Common myeloid progenitor, CD34-positive (primary cell): Measurements from ENCODE around the gene CLIC3. TPM values are rescaled to one million over a fixed set of nuclear protein-coding genes. Genes with fewer than 3 reads are reported as not detected.
A peak's percentile ranks its signal among the peaks of the same experiment; 100 is the strongest.

ENCODE experiments used
- CTCF ChIA-PET: fragments of 350-600 bp; sonication (Branson Sonifier 250); formaldehyde crosslinking; loops from one replicate; lab custom pipeline; 2021; ENCODE audit warnings: antibody characterized with exemption; lab: Charles Lee
- POLR2A ChIA-PET: fragments of 350-600 bp; sonication (Branson Sonifier 250); formaldehyde crosslinking; loops from one replicate; lab custom pipeline; 2021; ENCODE audit warnings: antibody characterized with exemption; lab: Charles Lee
- DNase-seq, 3 donors: peaks; one replicate each; pipeline versions ENCODE4 v3.0.0 to v3.0.0-alpha.2; 2013
- H3K27ac ChIP-seq, 2 experiments: 1 replicate in 1 of 2; 2 replicates in 1 of 2; pipeline ENCODE4 v1.7.0; 2013; ENCODE audit warnings: inconsistent platforms in 2 of 2, low read length in 2 of 2, mild to moderate bottlenecking in 2 of 2, low read depth in 1 of 2, moderate library complexity in 1 of 2; ENCODE audit not compliant: severe bottlenecking in 2 of 2, insufficient read depth in 1 of 2, poor library complexity in 1 of 2
- H3K27me3 ChIP-seq, 5 experiments: replicated peaks in 2 of 5; 1 replicate in 3 of 5; 2 replicates in 2 of 5; pipeline versions ENCODE4 v1.6.1 to v1.7.0; 2013; ENCODE audit warnings: low read length in 4 of 5, mild to moderate bottlenecking in 2 of 5, moderate library complexity in 2 of 5, inconsistent platforms in 1 of 5; ENCODE audit not compliant: insufficient read depth in 5 of 5, control insufficient read depth in 4 of 5
- H3K36me3 ChIP-seq, 4 experiments: 1 replicate in 2 of 4; 2 replicates in 2 of 4; pipeline versions ENCODE4 v1.6.1 to v1.7.0; 2013; ENCODE audit warnings: low read length in 3 of 4, control low read depth in 1 of 4, mild to moderate bottlenecking in 1 of 4; ENCODE audit not compliant: control insufficient read depth in 4 of 4, insufficient read depth in 4 of 4
- H3K4me1 ChIP-seq, 4 experiments: 1 replicate in 3 of 4; 2 replicates in 1 of 4; pipeline versions ENCODE4 v1.6.1 to v1.7.1; 2013; ENCODE audit warnings: low read length in 3 of 4, mild to moderate bottlenecking in 3 of 4, control low read depth in 1 of 4, inconsistent platforms in 1 of 4, moderate library complexity in 1 of 4; ENCODE audit not compliant: control insufficient read depth in 4 of 4, insufficient read depth in 4 of 4; ENCODE audit errors: control extremely low read depth in 1 of 4
- H3K4me3 ChIP-seq, 7 experiments: 1 replicate in 4 of 7; 2 replicates in 3 of 7; pipeline versions ENCODE4 v1.5.1 to v1.7.0; 2013; ENCODE audit warnings: mild to moderate bottlenecking in 7 of 7, low read length in 6 of 7, moderate library complexity in 6 of 7, inconsistent platforms in 2 of 7, low read depth in 2 of 7, control low read depth in 1 of 7; ENCODE audit not compliant: insufficient read depth in 4 of 7, control insufficient read depth in 1 of 7; ENCODE audit errors: extremely low read depth in 1 of 7
- H3K9me3 ChIP-seq, 5 experiments: 1 replicate in 4 of 5; 2 replicates in 1 of 5; pipeline versions ENCODE4 v1.6.1 to v1.7.1; 2013; ENCODE audit warnings: low read length in 4 of 5, mild to moderate bottlenecking in 2 of 5, inconsistent platforms in 1 of 5, low read depth in 1 of 5, moderate library complexity in 1 of 5; ENCODE audit not compliant: control insufficient read depth in 4 of 5, insufficient read depth in 2 of 5; ENCODE audit errors: control extremely low read depth in 1 of 5
- WGBS: methylation state at CpG from one replicate; pipeline ENCODE4 v1.1.5; 2013; ENCODE audit not compliant: insufficient coverage; 5-methylcytosine and 5-hydroxymethylcytosine counted together
- polyA plus RNA-seq: library from polyadenylated mRNA; unstranded; fragments of 120-200 nt; gene quantifications from one replicate; pipeline ENCODE4 v1.2.1, GENCODE V29; 2013

CLIC3 gene
- polyA plus RNA-seq = 0.22 TPM

- Histone ChIP-seq H3K4me1 (peaks cover 0 to 63% (median 60%) of the 10 kb centered on the region in 4 experiments), H3K36me3 (peaks cover 0 to 15% (median 4%) of the 10 kb centered on the region in 4 experiments), H3K4me3 (peak within 1 kb of the TSS in 5 of 7 experiments; percentile 15 to 63 (median 28)), H3K27ac (no peak within 1 kb of the TSS), H3K9me3 (no peaks in the 10 kb centered on the region), H3K27me3 (peaks cover 0 to 34% (median 0%) of the 10 kb centered on the region in 5 experiments)
- ChIA-PET CTCF (interaction anchor here (0.6 to 4.5 kb wide), 13 partner anchors 10 to 221 kb away, joined by 3 to 18 read pairs (median 3); partner anchors contain the start of gene ABCA2), POLR2A (interaction anchor here (1.1 kb wide), 1 partner anchor 10 kb away, joined by 3 read pairs; no protein-coding TSS in a partner anchor)
- WGBS = 3% methylated on average over 19 of the region's 35 CpGs
- peak in 2 of 3 donors; percentile 64 to 75 for DNase-seq
Observed at GRCh38 chr9:136996361-136997292, at the start of gene CLIC3. CLIC3 (minus strand) TSS chr9:136996568; CDS start chr9:136996543, 25 bp downstream.

- peak in 1 of 3 donors; percentile 44 for DNase-seq
- POLR2A ChIA-PET = interaction anchor here (1.3 to 1.6 kb wide), 2 partner anchors 11 to 16 kb away, joined by 3 to 4 read pairs; no protein-coding TSS in a partner anchor
Observed at GRCh38 chr9:137045294-137046087, 49.1 kb upstream of the CLIC3 start.

GRCh38 chr9:137044502-137045177 lies 48.3 kb upstream of the CLIC3 start:
- H3K27ac ChIP-seq = peak overlapping the region in 1 of 2 experiments; percentile 43
- H3K4me1 ChIP-seq = peaks cover 0 to 53% (median 48%) of the 10 kb centered on the region in 4 experiments
- no peaks in the 10 kb centered on the region for H3K9me3 ChIP-seq
- H3K4me3 ChIP-seq = peak overlapping the region; percentile 15 to 85 (median 67)
- peaks cover 0 to 23% (median 6%) of the 10 kb centered on the region in 5 experiments for H3K27me3 ChIP-seq
- 13% methylated on average over 17 of the region's 18 CpGs for WGBS
- ChIA-PET POLR2A (interaction anchor here (0.7 to 1.3 kb wide), 2 partner anchors 15 to 26 kb away, joined by 3 to 4 read pairs; partner anchors contain the start of gene SAPCD2), CTCF (interaction anchor here (1.3 to 2.6 kb wide), 4 partner anchors 10 to 47 kb away, joined by 3 to 25 read pairs (median 8); no protein-coding TSS in a partner anchor)
- peaks cover 0 to 25% (median 12%) of the 10 kb centered on the region in 4 experiments for H3K36me3 ChIP-seq
- no peak for DNase-seq

More at GRCh38 chr9:137045294-137046087, 49.1 kb upstream of the CLIC3 start:
- no peak overlapping the region for H3K27ac ChIP-seq
- H3K27me3 ChIP-seq = peaks cover 0 to 32% (median 9%) of the 10 kb centered on the region in 5 experiments
- H3K4me1 ChIP-seq = peaks cover 0 to 53% (median 48%) of the 10 kb centered on the region in 4 experiments
- WGBS = 1% methylated on average over 81 of the region's 96 CpGs
- no peaks in the 10 kb centered on the region for H3K9me3 ChIP-seq
- CTCF ChIA-PET = interaction anchor here (0.7 to 2.6 kb wide), 7 partner anchors 8 to 70 kb away, joined by 3 to 48 read pairs (median 12); partner anchors contain the start of gene SAPCD2
- peaks cover 0 to 18% (median 8%) of the 10 kb centered on the region in 4 experiments for H3K36me3 ChIP-seq
- peak overlapping the region; percentile 51 to 85 (median 73) for H3K4me3 ChIP-seq

- Histone ChIP-seq H3K27me3 (peaks cover 0 to 17% (median 5%) of the 10 kb centered on the region in 5 experiments), H3K4me3 (peak overlapping the region in 4 of 7 experiments; percentile 67 to 85 (median 74)), H3K4me1 (peaks cover 0 to 53% (median 47%) of the 10 kb centered on the region in 4 experiments), H3K27ac (peak overlapping the region in 1 of 2 experiments; percentile 43), H3K9me3 (no peaks in the 10 kb centered on the region), H3K36me3 (peaks cover 0 to 31% (median 17%) of the 10 kb centered on the region in 4 experiments)
- no peak for DNase-seq
- ChIA-PET CTCF (interaction anchor here (1.3 to 2.6 kb wide), 4 partner anchors 9 to 46 kb away, joined by 3 to 25 read pairs (median 8); no protein-coding TSS in a partner anchor), POLR2A (interaction anchor here (1.3 kb wide), 1 partner anchor 15 kb away, joined by 3 read pairs; no protein-coding TSS in a partner anchor)
- 74% methylated on average over 12 of the region's 12 CpGs for WGBS
Observed at GRCh38 chr9:137044037-137044436, 47.7 kb upstream of the CLIC3 start.

GRCh38 chr9:137042751-137043727 lies 46.7 kb upstream of the CLIC3 start:
- POLR2A ChIA-PET = no interaction called here
- H3K36me3 ChIP-seq = peaks cover 0 to 37% (median 23%) of the 10 kb centered on the region in 4 experiments
- 93% methylated on average over 24 of the region's 36 CpGs for WGBS

More at GRCh38 chr9:137042751-137043727, 46.7 kb upstream of the CLIC3 start:
- H3K4me3 ChIP-seq = peak overlapping the region in 2 of 7 experiments; percentile 43 to 85
- H3K27me3 ChIP-seq = peaks cover 0 to 9% (median 3%) of the 10 kb centered on the region in 5 experiments
- no peaks in the 10 kb centered on the region for H3K9me3 ChIP-seq
- no peak overlapping the region for H3K27ac ChIP-seq
- CTCF ChIA-PET = interaction anchor here (1.2 to 2.6 kb wide), 3 partner anchors 8 to 15 kb away, joined by 3 to 25 read pairs (median 12); partner anchors contain the start of gene ABCA2
- H3K4me1 ChIP-seq = peaks cover 0 to 53% (median 47%) of the 10 kb centered on the region in 4 experiments
- DNase-seq = no peak
